Measurements from ENCODE around the gene COL21A1.

The COL21A1 gene

GRCh38 chr6:56246881-56247653 lies at the start of gene COL21A1:
COL21A1 (minus strand) TSS chr6:56247580; CDS start chr6:56182618, 64,962 bp downstream.
- DNase-seq (ENCODE audit: low read depth, low spot score) = peak; percentile 79
- no peaks in the 10 kb centered on the region for H3K27me3 ChIP-seq (ENCODE audit: control insufficient read depth, insufficient read depth, low read length)
- peak within 1 kb of the TSS; percentile 17 for H3K27ac ChIP-seq (ENCODE audit: low read length)
- WGBS (ENCODE audit: insufficient coverage, insufficient read length) = no CpG with 5 or more reads among the region's 36 CpGs
- H3K9me3 ChIP-seq (ENCODE audit: control insufficient read depth, insufficient read depth, low read length) = no peaks in the 10 kb centered on the region
- H3K4me1 ChIP-seq (ENCODE audit: control insufficient read depth, insufficient read depth, low read length) = peaks cover 4% of the 10 kb centered on the region; the same call in 1 of the 2 replicates
- no peaks in the 10 kb centered on the region for H3K36me3 ChIP-seq (ENCODE audit: control insufficient read depth, insufficient read depth, low read length)
- H3K4me3 ChIP-seq (ENCODE audit: low read length) = peak within 1 kb of the TSS; percentile 51; the same call in 1 of the 2 replicates

GRCh38 chr6:56293781-56294180 lies 46.4 kb upstream of the COL21A1 start:
- H3K9me3 ChIP-seq (ENCODE audit: control insufficient read depth, insufficient read depth, low read length) = no peaks in the 10 kb centered on the region
- no peak for DNase-seq (ENCODE audit: low read depth, low spot score)
- WGBS (ENCODE audit: insufficient coverage, insufficient read length) = no CpG with 5 or more reads among the region's 3 CpGs
- H3K27ac ChIP-seq (ENCODE audit: low read length) = no peak overlapping the region
- H3K4me3 ChIP-seq (ENCODE audit: low read length) = no peak overlapping the region
- H3K27me3 ChIP-seq (ENCODE audit: control insufficient read depth, insufficient read depth, low read length) = no peaks in the 10 kb centered on the region
- H3K4me1 ChIP-seq (ENCODE audit: control insufficient read depth, insufficient read depth, low read length) = no peaks in the 10 kb centered on the region
- H3K36me3 ChIP-seq (ENCODE audit: control insufficient read depth, insufficient read depth, low read length) = no peaks in the 10 kb centered on the region

GRCh38 chr6:56292505-56293181 lies 45.3 kb upstream of the COL21A1 start:
- no peaks in the 10 kb centered on the region for H3K9me3 ChIP-seq (ENCODE audit: control insufficient read depth, insufficient read depth, low read length)
- H3K27me3 ChIP-seq (ENCODE audit: control insufficient read depth, insufficient read depth, low read length) = no peaks in the 10 kb centered on the region
- H3K4me1 ChIP-seq (ENCODE audit: control insufficient read depth, insufficient read depth, low read length) = no peaks in the 10 kb centered on the region
- no peak overlapping the region for H3K4me3 ChIP-seq (ENCODE audit: low read length)
- H3K36me3 ChIP-seq (ENCODE audit: control insufficient read depth, insufficient read depth, low read length) = no peaks in the 10 kb centered on the region
- WGBS (ENCODE audit: insufficient coverage, insufficient read length) = no CpG with 5 or more reads among the region's 1 CpG
- peak; percentile 41 for DNase-seq (ENCODE audit: low read depth, low spot score)
- H3K27ac ChIP-seq (ENCODE audit: low read length) = no peak overlapping the region

GRCh38 chr6:56291302-56291917 lies 44.0 kb upstream of the COL21A1 start:
- no peaks in the 10 kb centered on the region for H3K4me1 ChIP-seq (ENCODE audit: control insufficient read depth, insufficient read depth, low read length)
- H3K36me3 ChIP-seq (ENCODE audit: control insufficient read depth, insufficient read depth, low read length) = no peaks in the 10 kb centered on the region
- no peaks in the 10 kb centered on the region for H3K9me3 ChIP-seq (ENCODE audit: control insufficient read depth, insufficient read depth, low read length)
- no peaks in the 10 kb centered on the region for H3K27me3 ChIP-seq (ENCODE audit: control insufficient read depth, insufficient read depth, low read length)
- no CpG with 5 or more reads among the region's 7 CpGs for WGBS (ENCODE audit: insufficient coverage, insufficient read length)
- H3K4me3 ChIP-seq (ENCODE audit: low read length) = no peak overlapping the region
- H3K27ac ChIP-seq (ENCODE audit: low read length) = no peak overlapping the region
- DNase-seq (ENCODE audit: low read depth, low spot score) = no peak

GRCh38 chr6:56289721-56290120 lies 42.3 kb upstream of the COL21A1 start:
- no peaks in the 10 kb centered on the region for H3K27me3 ChIP-seq (ENCODE audit: control insufficient read depth, insufficient read depth, low read length)
- H3K9me3 ChIP-seq (ENCODE audit: control insufficient read depth, insufficient read depth, low read length) = no peaks in the 10 kb centered on the region
- H3K36me3 ChIP-seq (ENCODE audit: control insufficient read depth, insufficient read depth, low read length) = no peaks in the 10 kb centered on the region
- DNase-seq (ENCODE audit: low read depth, low spot score) = no peak
- no peaks in the 10 kb centered on the region for H3K4me1 ChIP-seq (ENCODE audit: control insufficient read depth, insufficient read depth, low read length)
- no CpG with 5 or more reads among the region's 6 CpGs for WGBS (ENCODE audit: insufficient coverage, insufficient read length)
- no peak overlapping the region for H3K27ac ChIP-seq (ENCODE audit: low read length)
- H3K4me3 ChIP-seq (ENCODE audit: low read length) = no peak overlapping the region

GRCh38 chr6:56288347-56288746 lies 41.0 kb upstream of the COL21A1 start:
- WGBS (ENCODE audit: insufficient coverage, insufficient read length) = no CpG with 5 or more reads among the region's 2 CpGs
- no peaks in the 10 kb centered on the region for H3K27me3 ChIP-seq (ENCODE audit: control insufficient read depth, insufficient read depth, low read length)
- DNase-seq (ENCODE audit: low read depth, low spot score) = no peak
- H3K4me3 ChIP-seq (ENCODE audit: low read length) = no peak overlapping the region
- no peaks in the 10 kb centered on the region for H3K4me1 ChIP-seq (ENCODE audit: control insufficient read depth, insufficient read depth, low read length)
- H3K27ac ChIP-seq (ENCODE audit: low read length) = no peak overlapping the region
- H3K36me3 ChIP-seq (ENCODE audit: control insufficient read depth, insufficient read depth, low read length) = no peaks in the 10 kb centered on the region
- no peaks in the 10 kb centered on the region for H3K9me3 ChIP-seq (ENCODE audit: control insufficient read depth, insufficient read depth, low read length)

- Histone ChIP-seq H3K27ac (ENCODE audit: low read length) (no peak overlapping the region), H3K4me1 (ENCODE audit: control insufficient read depth, insufficient read depth, low read length) (no peaks in the 10 kb centered on the region), H3K9me3 (ENCODE audit: control insufficient read depth, insufficient read depth, low read length) (no peaks in the 10 kb centered on the region), H3K27me3 (ENCODE audit: control insufficient read depth, insufficient read depth, low read length) (no peaks in the 10 kb centered on the region), H3K4me3 (ENCODE audit: low read length) (no peak overlapping the region), H3K36me3 (ENCODE audit: control insufficient read depth, insufficient read depth, low read length) (no peaks in the 10 kb centered on the region)
- DNase-seq (ENCODE audit: low read depth, low spot score) = no peak
Observed at GRCh38 chr6:56282391-56282790, 35.0 kb upstream of the COL21A1 start.

GRCh38 chr6:56280126-56280525 lies 32.7 kb upstream of the COL21A1 start:
- Histone ChIP-seq H3K4me3 (ENCODE audit: low read length) (no peak overlapping the region), H3K4me1 (ENCODE audit: control insufficient read depth, insufficient read depth, low read length) (no peaks in the 10 kb centered on the region), H3K36me3 (ENCODE audit: control insufficient read depth, insufficient read depth, low read length) (no peaks in the 10 kb centered on the region), H3K27me3 (ENCODE audit: control insufficient read depth, insufficient read depth, low read length) (no peaks in the 10 kb centered on the region), H3K27ac (ENCODE audit: low read length) (no peak overlapping the region), H3K9me3 (ENCODE audit: control insufficient read depth, insufficient read depth, low read length) (no peaks in the 10 kb centered on the region)
- no CpG with 5 or more reads among the region's 3 CpGs for WGBS (ENCODE audit: insufficient coverage, insufficient read length)
- no peak for DNase-seq (ENCODE audit: low read depth, low spot score)

- 100% methylated on average over 1 of the region's 1 CpG for WGBS (ENCODE audit: insufficient coverage, insufficient read length)
- no peak overlapping the region for H3K4me3 ChIP-seq (ENCODE audit: low read length)
- DNase-seq (ENCODE audit: low read depth, low spot score) = no peak
- H3K4me1 ChIP-seq (ENCODE audit: control insufficient read depth, insufficient read depth, low read length) = no peaks in the 10 kb centered on the region
- H3K27me3 ChIP-seq (ENCODE audit: control insufficient read depth, insufficient read depth, low read length) = no peaks in the 10 kb centered on the region
- no peaks in the 10 kb centered on the region for H3K9me3 ChIP-seq (ENCODE audit: control insufficient read depth, insufficient read depth, low read length)
- no peak overlapping the region for H3K27ac ChIP-seq (ENCODE audit: low read length)
- H3K36me3 ChIP-seq (ENCODE audit: control insufficient read depth, insufficient read depth, low read length) = no peaks in the 10 kb centered on the region
Observed at GRCh38 chr6:56279331-56280080, 32.1 kb upstream of the COL21A1 start.

GRCh38 chr6:56278171-56278591 lies 30.8 kb upstream of the COL21A1 start:
- Histone ChIP-seq H3K4me3 (ENCODE audit: low read length) (no peak overlapping the region), H3K36me3 (ENCODE audit: control insufficient read depth, insufficient read depth, low read length) (no peaks in the 10 kb centered on the region), H3K9me3 (ENCODE audit: control insufficient read depth, insufficient read depth, low read length) (no peaks in the 10 kb centered on the region), H3K4me1 (ENCODE audit: control insufficient read depth, insufficient read depth, low read length) (no peaks in the 10 kb centered on the region), H3K27me3 (ENCODE audit: control insufficient read depth, insufficient read depth, low read length) (no peaks in the 10 kb centered on the region), H3K27ac (ENCODE audit: low read length) (no peak overlapping the region)
- no peak for DNase-seq (ENCODE audit: low read depth, low spot score)
- WGBS (ENCODE audit: insufficient coverage, insufficient read length) = no CpG with 5 or more reads among the region's 2 CpGs
